GM19468 (cell line): ENCODE measurements around the gene OR6V1.
"Not testable (repeated sequence)": the region's sequence is repeated elsewhere in the genome, so short reads cannot be mapped to it uniquely, and the experiment has no call there.

Source experiments
- ATAC-seq: cut with Tn5 transposase; IDR thresholded peaks from one replicate; pipeline ENCODE4 v1.9.1; 2021; ENCODE audit warnings: mild to moderate bottlenecking, moderate library complexity, moderate number of reproducible peaks; ENCODE audit not compliant: unreplicated experiment; ENCODE audit errors: extremely low read depth

Gene OR6V1

GRCh38 chr7:143042159-143042789 lies 9.9 kb upstream of the OR6V1 start:
- no peak for ATAC-seq

- no peak for ATAC-seq
Observed at GRCh38 chr7:143042790-143043271, 9.3 kb upstream of the OR6V1 start.

- ATAC-seq, result no peak
Observed at GRCh38 chr7:143043391-143043790, 8.8 kb upstream of the OR6V1 start.

- no peak for ATAC-seq
Observed at GRCh38 chr7:143046426-143046851, 5.7 kb upstream of the OR6V1 start.

- ATAC-seq, result no peak
Observed at GRCh38 chr7:143047326-143047725, 4.8 kb upstream of the OR6V1 start.

- ATAC-seq, result no peak
Observed at GRCh38 chr7:143048827-143049226, 3.3 kb upstream of the OR6V1 start.

- ATAC-seq, result no peak
Observed at GRCh38 chr7:143049362-143049761, 2.8 kb upstream of the OR6V1 start.

GRCh38 chr7:143050931-143051330 lies 1.2 kb upstream of the OR6V1 start:
- ATAC-seq, result no peak

- ATAC-seq, result no peak
Observed at GRCh38 chr7:143054621-143055020, 2.5 kb downstream of the OR6V1 start.

GRCh38 chr7:143055754-143056153 lies 3.6 kb downstream of the OR6V1 start:
- ATAC-seq, result no peak

- no peak for ATAC-seq
Observed at GRCh38 chr7:143063741-143064140, 11.6 kb downstream of the OR6V1 start.

- no peak for ATAC-seq
Observed at GRCh38 chr7:143068446-143068845, 16.3 kb downstream of the OR6V1 start.

- ATAC-seq, result no peak
Observed at GRCh38 chr7:143069912-143070500, 17.9 kb downstream of the OR6V1 start.

GRCh38 chr7:143073556-143073955 lies 21.4 kb downstream of the OR6V1 start:
- ATAC-seq, result no peak

- no peak for ATAC-seq
Observed at GRCh38 chr7:143074141-143074540, 22.0 kb downstream of the OR6V1 start.

- peak; percentile 26 for ATAC-seq
Observed at GRCh38 chr7:143085109-143085508, 33.0 kb downstream of the OR6V1 start.

- ATAC-seq, result not testable (repeated sequence)
Observed at GRCh38 chr7:143085610-143086009, 33.5 kb downstream of the OR6V1 start.

GRCh38 chr7:143088549-143089231 lies 36.5 kb downstream of the OR6V1 start:
- ATAC-seq, result not testable (repeated sequence)

- ATAC-seq, result no peak
Observed at GRCh38 chr7:143096146-143096545, 44.0 kb downstream of the OR6V1 start.

- not testable (repeated sequence) for ATAC-seq
Observed at GRCh38 chr7:143099579-143099978, 47.4 kb downstream of the OR6V1 start.
